UCSD-AML1 (cell line): ENCODE results near the gene ADGRG3.

Experiments
- DNase-seq: peaks from one replicate; lab custom pipeline; 2025; ENCODE audit not compliant: unreplicated experiment; lab: John Stamatoyannopoulos, UW

The ADGRG3 gene, protein sequence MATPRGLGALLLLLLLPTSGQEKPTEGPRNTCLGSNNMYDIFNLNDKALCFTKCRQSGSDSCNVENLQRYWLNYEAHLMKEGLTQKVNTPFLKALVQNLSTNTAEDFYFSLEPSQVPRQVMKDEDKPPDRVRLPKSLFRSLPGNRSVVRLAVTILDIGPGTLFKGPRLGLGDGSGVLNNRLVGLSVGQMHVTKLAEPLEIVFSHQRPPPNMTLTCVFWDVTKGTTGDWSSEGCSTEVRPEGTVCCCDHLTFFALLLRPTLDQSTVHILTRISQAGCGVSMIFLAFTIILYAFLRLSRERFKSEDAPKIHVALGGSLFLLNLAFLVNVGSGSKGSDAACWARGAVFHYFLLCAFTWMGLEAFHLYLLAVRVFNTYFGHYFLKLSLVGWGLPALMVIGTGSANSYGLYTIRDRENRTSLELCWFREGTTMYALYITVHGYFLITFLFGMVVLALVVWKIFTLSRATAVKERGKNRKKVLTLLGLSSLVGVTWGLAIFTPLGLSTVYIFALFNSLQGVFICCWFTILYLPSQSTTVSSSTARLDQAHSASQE

DNA sequence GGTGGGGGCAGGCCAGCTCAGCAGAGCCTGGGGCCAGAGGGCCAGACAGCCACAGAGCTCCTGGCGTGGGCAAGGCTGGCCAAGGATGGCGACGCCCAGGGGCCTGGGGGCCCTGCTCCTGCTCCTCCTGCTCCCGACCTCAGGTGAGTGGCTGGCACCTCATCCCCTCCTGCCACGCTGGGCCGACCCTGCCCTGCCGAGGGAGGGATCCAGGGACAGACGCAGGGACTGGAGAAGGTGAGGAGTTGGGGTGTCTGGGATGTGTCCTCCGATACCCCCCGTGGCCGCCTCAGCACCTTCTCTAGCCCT lies at the start of gene ADGRG3:
ADGRG3 (plus strand) TSS at position 44 of the 309 bp plus-strand sequence; CDS start at position 86, 42 bp downstream.
- no peak for DNase-seq

DNA sequence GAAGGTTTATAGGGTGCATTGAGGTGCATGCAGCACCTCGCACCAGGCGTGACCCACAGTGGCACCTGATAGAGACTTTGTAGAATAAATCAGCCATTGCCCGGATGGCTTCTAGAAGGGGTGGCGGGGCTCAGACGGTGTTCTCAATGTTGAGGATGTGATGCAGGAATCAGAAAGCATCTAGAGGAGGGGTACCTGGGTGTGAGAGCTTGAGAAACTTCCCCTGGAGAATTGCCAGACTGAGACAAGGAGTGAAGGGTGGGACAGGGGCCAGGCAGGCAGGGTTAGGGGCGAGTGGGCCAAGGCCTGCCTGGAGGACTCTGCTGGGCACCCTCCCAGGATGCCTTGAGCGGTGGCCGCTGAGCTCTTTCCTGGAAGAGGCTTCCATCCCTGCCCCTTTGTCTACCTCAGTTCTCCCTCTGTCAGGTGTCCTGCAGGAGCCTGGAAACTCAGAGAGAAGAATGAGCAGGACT lies 48.9 kb upstream of the ADGRG3 start:
- DNase-seq, result no peak

DNA sequence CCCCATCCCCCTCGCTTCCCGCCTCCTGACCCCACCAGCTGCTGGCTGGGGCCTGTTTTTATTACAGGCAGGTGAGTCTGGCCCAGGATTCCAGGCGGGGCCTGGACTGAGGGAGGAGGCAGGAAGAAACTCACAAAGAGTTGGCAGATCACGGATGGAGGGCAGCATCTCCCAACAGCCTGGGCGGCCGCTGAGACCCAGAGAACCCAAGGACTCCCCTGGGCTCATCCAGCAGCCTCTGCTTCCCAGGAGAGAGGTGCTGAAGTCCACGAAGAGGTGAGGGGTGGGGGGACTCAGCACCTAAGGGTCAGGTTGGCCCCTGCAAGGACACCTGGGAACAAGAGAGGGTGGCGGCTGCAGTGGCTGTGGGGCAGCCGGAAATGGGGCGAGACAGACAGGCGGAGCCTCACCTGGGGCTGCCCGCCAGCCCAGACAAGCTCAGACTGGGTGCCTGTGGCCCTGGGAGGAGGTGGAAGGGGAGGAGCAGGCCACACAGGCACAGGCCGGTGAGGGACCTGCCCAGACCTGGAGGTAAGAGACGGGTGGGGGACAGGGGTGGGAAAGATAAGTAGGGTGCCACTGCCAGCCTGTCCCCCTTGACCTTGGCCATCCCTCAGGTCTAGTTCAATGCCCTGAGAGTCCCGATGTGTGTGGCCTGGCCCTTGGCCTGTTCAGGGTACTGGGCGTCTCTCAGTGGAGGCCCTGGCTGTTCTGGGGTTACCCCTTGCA lies 48.3 kb upstream of the ADGRG3 start:
- DNase-seq, result no peak

DNA sequence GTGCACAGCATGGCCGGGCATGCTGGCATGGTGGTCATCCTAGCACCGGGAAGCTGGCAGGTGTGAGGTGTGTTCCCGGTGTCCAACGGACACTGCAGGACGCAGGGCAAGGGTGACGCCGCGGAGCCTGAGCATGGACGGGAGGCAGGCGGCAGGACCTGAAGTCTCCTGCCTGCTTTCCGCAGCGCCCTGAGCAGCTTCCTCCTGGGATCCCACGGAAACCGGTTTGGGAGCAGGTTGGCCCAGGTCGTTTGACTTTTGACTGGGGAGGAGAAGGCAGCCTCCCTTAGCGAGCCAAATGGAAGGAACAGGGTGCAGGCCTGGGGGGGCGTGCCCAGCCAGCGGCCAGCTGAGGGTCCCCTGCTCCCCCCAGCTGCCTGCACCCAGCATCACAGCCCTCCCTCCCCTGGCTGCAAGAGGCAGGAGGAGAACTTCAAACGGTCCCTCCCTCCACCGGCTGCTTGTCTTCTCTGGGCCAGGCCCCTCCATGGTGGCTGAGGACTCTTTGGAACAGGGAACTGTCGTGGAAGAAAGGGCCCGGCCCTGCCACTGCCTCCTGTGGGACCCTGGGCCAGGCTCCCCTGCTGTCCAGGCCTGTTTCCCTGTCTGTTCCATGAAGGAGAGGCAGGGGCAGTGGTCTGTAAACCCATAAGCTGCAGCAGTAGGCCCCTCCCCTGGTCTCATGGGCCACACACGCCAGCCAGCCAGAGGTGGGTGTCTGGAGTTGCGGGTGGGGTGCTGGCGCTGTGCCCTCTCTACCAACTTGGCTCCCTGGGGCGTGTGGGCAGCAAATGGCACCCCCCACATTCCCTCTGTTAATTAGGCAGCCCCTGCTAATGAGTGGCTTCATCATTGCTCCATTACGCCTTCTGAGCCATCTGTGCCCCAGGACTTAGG lies 47.5 kb upstream of the ADGRG3 start:
- DNase-seq, result no peak

DNA sequence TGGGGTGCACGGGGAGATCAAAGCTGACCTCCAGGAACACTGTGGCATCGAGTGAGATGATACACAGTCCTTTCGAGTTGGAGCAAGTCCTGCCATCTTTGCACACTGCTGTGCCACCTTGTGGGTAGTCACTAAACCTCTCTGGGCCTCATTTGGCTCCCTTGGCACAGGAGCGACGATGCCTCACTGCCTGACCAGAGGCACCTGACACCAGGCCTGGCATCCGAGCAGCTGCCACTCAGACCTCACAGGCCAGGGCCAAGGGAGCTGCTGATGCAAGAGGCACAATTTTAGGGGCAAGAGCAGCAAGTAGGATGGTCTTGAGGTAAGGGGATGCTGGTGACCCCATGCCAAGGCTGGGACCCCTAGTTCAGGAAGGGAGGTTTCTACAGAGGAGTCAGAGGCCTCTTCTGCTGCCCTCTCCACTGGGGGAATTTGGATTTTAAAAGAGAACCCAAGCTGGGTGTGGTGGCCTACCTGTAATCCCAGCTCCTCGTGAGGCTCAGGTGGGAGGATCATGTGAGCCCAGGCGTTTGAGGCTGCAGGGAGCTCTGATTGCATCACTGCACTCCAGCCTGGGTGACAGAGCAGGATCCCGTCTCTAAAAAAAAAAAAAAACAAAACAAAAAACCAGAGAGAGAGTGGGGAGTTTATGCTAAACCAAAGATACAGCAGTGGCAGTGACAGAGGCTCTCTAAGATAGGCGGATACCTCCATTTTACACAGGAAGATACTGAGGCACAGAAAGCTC lies 46.4 kb upstream of the ADGRG3 start:
- DNase-seq, result no peak

DNA sequence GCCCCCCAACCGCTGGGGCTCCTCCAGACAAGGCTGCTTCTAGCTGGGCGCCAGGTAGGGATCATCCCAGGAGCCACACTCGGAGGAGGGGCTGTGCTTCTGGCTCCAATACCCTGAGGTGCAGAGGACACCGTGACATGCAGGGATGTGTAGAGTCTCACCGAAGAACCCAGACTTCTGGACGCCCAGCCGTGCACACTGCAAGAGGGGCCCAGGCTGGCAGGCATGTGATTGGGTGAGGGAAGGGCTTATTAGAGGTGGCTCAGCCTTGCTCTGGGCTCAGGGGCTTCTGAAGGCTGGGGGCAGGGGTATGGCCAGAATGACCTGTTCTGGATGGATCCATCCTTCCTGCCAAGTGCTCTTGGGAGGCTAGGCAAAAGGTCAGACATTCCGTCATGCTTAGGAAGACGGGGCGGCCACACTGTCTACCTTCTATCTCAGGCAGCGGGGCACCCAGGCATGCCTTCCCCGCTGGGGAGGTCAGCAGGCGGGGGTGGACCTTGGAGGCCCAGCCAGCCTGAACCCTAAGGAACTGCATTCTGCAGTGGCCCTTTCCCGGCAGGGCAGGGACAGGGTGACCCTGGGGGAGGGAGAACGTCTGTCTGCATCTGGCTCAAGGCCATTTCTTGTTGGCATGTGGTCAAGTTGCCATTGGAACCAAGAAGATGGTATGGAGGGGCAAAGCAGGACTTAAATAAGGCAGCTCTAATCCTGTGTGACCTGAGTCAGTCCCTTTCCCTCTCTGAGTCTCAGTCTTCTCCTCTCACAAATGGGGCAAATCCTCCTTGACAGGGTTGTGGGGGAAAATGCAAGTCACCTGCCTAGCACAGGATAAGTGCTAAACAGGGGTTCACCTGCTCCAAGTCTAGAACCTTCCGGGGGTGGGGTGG lies 45.5 kb upstream of the ADGRG3 start:
- DNase-seq, result no peak

DNA sequence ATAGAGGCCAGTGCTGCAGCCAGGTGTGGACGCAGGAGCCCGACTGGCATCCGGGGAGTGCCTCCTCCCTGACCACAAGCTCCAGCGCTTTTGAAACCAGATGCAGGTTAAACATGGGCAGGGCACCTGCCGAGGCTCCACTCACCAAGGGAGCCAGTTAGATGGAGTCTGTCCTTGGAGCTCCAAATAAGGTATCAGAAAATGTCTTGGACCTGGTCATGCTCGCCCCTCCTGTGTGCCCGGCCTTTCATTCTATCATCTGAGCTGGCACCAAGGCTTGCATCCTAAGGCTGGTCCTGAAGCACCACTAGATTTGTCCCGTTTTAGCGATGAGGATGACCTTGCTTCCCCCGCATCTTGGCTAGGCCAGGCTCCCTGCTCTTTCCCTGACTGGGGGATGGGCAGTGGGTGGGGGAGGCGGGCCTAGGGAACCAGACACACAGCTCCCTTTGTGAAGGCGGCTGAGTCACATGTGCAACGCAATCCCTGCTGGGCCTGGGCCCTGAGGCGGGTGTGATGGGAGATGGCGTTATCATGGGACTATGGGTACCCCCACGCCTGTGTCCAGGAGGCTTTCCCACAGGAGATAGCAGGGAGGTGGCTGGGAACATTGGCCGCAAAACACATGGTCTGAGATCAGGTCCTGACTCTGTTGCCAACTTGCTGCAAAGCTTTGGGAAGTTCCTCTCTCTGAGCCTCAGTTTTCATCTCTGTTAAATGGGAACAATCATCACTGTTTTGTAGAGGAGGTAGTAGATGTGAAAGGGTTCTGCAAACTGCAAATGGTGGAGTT lies 44.7 kb upstream of the ADGRG3 start:
- DNase-seq, result no peak

DNA sequence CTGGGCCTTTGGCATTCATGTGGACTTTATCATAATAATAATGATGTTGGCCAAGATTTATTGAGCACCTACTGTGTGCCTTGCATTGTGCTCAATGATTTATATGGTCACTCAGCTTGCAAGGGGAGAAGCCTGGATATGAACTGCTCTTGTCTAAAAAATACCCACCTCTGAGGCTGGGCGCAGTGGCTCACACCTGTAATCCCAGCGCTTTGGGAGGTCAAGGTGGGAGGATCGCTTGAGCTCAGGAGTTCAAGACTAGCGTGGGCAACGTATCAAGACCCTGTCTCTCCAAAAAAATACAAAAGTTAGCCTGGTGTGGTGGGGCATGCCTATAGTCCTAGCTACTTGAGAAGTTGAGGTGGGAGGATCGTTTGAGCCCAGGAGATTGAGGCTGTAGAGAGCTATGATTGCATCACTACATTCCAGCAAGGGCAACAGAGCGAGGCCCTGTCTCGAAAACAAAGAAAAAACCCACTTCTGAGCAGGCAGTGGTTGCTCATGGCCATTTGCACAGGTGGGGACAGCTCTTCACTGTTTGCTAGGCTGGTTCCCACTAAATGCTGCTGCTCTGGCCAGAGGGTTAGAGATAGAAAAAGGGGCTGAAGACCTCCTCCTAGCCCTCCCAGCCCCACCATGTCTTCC lies 43.9 kb upstream of the ADGRG3 start:
- DNase-seq, result no peak

DNA sequence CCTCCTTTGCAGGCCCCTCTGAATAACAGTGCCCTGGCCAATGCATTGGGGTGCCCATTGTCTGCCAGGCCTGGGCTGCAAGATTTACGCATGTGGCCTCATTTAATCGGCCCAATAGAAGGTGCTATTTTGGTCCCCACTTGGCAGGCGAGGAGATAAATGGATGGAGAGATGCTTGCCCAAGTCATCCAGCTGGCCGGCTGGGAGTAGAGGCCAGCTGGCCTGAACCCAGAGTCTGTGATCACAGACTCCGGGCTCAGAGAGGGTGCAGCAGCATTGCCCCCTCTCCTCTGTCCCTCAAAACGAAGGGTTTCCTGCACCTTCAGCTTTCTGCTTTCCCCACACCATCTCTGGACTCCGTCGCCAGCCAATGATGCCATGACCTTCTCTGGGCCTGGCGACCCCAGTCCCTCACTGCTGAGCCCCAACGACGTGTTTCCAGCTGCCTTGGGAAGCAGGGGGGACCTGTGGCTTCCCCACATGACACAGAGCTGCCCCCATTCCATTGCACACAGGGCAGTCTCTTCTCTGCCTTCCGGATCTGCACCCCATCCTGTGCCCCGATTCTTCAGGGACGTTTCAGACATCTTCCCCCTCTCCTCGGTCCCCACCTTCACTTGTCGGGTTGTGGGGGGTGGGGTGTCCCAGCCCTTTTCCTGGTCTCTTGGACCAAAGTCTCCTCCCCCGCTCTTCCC lies 43.2 kb upstream of the ADGRG3 start:
- peak; percentile 62 for DNase-seq

DNA sequence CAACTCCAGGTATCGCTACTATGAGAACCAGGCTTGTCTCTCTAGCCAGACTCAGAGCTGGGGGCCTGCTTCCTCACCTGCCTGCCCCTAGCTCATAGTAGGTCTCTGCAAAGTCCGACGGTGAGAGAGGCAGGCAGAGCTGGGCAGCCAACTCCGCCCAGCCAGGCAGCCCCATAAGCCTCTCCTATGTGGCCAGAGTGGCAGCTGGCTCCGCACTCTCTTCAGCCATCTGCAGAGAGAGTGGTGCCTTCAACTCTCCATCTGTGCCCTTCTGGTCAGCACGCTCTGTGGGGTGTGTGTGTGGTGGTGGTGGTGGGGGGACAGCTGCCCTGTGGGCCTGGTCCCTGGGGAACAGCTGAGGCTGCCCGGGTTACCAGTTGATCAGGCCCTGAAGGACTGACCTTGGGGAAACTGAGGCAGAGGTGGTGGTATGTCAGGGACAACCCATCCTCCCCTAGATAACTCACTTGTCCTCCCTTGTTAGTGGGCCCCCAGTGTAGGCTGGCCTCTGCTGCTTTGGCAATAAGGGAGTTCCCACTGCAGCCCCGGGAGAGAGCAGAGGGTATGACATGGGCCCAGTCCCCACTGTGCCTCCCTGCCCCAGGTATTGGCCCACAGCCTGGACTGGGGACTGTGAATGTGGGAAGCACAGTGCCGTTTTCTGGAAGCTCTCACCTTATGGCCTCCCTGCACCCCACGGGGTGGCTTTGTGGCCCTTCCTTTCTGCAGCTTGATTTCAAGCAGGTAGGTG lies 41.5 kb upstream of the ADGRG3 start:
- DNase-seq, result no peak

DNA sequence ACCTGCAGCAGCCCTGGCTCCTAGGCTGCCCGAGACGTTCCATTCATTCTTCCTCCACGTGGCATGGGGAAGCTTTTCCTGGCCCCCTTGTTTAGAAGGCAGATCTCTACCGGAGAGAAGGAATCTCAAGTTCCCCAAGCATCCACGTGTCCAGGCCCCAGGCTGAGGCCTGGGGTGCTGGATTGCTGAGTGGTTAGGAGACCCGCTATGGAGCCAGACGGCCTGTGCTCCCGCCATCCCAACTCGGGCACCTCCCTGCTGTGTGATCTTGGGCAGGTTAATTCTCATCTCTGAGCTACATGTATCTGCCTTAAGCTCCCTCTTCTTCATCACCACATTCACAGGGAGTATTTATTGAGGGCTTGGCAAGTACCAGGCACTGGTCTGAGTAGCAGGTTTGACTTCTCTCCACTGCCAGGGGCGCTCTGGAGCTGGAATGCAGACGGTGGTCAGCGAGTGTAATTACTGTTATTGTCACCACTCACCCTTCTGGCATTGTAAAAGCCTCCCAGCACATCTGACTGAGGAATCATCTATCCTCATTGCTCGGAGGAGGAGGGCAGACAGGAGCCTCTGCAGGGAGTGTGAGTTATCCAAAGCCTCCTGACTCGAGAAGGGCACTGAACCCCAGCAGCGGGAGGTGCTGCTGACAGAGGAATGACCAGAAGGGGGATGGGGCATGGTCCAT lies 40.8 kb upstream of the ADGRG3 start:
- DNase-seq, result no peak

DNA sequence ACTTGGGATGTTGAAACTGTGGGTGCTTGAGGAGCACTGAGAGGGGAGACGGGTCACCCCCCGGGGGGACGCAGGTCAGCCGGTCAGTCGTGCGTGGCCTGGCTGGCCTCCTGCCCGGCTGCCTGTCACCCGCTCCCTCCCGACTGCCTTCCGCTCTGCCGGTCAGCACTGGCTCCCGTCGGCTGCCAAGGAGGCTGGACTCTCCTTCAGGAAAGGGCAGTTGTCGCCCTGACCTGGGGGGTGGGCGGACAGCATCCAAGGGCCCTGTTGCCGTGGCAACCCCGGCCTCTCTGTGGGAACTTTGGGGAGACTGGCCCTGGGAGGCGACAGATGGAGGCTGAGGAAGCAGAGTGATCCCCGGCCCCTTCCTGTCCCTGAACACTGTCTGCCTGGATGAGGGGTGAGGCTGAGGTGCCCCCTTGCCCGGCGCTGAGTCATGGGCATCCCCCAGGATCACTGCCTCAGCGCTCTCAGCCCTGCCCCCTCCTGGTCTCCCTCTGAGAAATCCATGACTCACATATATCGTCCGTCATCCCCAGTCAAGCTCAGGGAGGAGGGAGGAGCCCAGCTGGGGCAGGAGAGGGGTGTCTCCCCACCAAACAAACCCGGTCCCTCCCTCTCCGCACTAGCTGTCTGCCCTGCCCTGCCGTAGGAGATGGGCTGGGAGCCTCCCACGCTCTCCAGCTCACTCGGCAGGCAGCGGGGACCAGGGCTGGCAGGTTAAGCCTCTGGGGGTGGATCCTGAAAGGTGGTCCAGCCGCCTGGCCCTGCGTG lies 39.9 kb upstream of the ADGRG3 start, which contains the start of gene ADGRG1:
ADGRG1 (plus strand) TSS at position 623 of the 774 bp plus-strand sequence. CDS start 21,658 bp downstream, outside the sequence.
- peak; percentile 85 for DNase-seq

DNA sequence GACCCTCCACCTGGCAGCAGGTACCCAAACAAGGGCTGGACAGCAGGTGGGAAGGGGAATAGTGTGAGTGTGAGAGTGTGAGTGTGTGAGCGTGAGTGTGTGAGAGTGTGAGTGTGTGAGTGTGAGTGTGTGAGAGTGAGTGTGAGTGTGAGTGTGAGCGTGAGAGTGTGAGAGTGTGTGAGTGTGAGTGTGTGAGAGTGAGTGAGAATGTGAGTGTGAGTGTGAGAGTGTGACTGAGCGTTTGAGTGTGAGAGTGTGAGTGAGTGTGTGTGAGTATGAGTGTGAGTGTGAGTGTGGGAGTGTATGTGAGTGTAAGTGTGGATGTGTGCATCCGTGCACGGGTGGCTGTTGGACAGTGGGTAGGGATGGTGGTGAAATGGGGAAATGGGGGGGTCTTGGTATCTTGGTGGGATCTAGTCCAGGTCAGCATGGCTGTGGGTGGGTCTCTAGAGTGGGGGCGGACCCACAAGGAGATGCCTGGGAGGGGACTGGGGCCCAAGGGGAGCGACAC lies 39.3 kb upstream of the ADGRG3 start:
- DNase-seq, result no peak

DNA sequence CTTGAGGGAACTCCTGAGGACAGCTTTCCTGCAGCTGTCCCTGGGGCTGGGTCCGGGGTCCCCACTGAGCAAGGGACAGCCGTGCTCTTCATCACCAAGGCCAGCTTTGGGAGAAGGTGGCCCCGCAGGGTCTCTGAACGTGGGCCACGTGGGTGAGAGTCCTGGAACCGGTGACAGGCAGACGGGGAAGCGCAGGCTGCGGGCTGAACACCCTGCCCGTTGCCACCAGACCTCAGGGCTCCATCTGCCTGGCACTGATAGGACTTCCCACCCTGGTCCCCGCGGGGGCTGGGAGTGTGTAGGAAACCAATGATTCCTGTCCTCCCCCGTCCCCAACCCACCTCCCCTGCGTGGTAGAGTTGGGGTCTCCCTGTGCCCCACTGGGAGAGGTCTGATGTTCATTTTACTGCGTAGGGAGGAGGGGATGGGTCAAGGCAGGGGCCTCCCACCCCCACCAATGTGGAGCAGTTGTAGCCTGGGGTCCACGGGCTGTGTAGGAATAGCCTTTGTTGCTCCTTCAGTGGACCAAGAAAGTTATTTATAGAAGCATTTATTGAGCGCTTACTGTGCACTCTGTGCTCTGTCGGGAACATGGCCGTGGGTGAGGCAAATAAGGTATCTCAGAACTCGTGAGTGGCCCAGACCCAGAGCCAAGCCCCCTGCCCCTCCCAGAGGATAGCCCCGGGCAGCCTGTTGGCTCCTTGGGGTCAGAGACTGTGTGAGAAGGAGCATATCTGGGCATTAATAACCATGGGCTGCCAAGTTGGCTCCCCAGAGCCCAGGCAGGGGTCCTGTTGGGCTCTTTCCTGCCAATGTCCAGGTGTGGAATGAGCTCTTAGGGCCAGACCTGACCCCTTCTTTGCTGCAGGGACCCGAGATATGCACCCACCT lies 38.3 kb upstream of the ADGRG3 start:
- DNase-seq, result peak; percentile 59
